Stromal cell of bone marrow (primary cell): Measurements from ENCODE around the gene INAFM1.
A peak's percentile ranks its signal among the peaks of the same experiment; 100 is the strongest.

ENCODE experiments used
- DNase-seq: peaks from one replicate; pipeline ENCODE4 v3.0.0-alpha.2; 2012; ENCODE audit warnings: low read depth

The INAFM1 gene

DNA sequence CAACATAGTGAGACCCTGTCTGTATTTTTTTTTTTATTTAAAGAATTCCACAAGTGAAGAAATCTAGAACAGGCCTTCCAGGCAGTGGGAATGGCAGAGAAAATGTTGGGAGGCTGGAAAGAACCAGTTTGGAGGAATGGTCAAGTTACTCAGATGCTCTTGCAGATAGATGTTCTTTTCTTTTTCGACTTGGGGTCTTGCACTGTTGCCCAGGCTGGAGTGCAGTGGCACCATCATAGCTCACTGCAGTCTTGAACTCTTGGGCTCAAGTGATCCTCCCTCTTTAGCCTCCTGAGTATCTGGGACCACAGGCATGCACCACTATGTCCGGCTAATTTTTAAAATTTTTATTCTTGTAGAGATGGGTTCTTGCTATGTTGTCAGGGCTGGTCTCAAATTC, 35.6 kb downstream of the INAFM1 start:
- no peak for DNase-seq

DNA sequence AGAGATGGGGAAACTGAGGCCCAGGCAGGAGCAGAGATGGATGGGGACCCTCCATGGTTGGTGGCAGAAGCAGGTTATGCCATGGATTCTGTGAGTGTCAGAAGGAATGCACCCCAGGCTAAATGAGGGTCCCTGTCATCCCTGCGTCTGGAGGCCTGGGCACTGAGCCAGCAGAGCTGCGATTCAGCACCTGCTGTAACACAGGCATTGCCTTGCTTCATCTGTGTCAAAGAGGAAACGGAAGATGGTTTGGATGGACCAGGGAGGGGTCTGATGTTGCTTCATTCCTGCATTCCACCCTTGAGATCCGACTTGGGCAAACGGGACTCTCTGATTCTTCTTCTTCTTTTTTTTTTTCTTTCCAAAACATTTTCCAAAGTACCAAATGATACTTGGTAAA, 36.1 kb downstream of the INAFM1 start:
- DNase-seq: no peak

DNA sequence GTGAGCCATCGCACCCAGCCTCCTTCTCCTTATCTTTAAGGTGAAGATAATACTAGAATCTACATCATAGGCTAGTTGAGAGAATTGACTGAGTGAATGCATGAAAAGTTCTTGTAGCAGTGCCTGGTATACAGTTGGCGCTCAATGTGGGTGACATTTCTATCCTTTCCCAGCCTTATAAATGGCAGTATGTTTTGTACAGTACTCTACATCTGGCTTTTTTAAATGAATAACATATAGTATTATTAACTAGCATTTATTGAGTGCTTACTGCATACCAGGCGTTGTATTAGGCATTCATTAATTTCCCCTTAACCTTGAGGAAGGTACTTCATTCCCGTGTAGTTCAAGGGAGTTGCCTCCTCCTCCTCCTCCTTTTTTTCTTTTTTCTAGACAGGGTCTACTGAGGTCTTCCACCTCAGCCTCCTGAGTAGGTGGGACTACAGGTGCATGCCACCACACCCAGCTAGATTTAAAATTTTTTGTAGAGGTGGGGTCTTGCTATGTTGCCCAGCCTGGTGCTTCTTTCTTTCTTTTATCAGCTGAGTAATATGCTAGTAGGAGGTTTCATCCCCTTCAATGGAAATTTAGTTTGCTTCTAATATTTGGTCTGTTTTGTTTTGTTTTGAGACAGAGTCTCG, 37.8 kb downstream of the INAFM1 start:
- no peak for DNase-seq

DNA sequence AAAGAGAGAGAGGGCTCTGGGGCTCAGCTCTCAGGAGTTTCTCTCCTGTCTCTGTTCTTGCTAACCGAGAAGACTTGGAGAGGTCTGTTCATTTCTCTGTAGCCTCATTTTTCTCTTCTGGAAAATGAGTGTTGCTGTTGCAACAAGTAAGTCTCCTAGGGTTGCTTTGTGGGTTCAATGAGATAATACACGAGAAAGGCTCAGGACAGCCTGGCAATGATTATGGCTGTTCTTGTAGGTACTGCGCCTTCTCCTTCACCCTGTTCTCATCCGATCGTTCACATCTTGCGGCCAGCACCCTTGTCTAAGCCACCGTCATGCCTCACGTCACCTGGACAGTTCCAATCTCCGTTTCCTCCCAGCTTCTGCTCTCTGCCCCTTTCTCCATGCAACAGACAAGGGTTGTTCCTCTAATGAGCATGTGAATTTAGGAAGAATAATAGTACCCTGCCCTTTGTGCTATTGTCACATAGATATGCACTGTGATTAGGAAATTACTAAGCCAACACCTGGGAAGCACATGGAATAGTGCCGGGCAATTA, 39.1 kb downstream of the INAFM1 start:
- DNase-seq: no peak

DNA sequence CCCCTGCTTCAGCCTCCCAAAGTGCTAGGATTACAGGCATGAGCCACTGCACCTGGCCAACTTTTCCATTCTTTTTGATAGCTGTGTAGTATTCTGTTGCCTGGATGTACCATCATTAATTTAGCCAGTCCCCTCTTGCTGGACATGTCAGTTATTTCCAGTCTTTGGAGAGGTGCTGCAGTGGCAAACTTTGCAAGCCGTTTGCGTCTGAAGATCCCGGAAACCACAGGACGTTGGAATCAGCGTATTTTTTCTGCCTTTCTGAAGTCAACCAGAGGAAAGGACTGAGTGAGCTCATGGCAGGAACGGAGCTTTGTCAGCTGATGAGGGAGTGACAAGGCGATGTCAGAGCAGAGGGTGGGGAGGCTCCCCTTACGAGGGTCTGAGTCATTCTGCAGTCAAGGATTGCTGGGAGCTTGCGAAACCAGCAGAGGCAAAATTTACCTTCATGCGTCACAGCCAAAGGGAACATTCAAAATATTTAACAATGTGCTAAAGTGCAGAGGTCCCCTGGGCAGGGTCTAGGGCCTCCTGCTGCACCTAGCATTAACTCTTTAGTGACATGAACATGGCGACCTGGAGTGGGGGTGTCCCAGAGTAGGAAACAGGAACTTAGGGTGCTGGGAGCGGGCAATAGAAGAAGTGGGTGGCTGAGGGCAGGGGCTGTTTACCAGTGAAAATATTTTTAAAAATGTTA, 40.6 kb downstream of the INAFM1 start:
- DNase-seq: peak; percentile 97

DNA sequence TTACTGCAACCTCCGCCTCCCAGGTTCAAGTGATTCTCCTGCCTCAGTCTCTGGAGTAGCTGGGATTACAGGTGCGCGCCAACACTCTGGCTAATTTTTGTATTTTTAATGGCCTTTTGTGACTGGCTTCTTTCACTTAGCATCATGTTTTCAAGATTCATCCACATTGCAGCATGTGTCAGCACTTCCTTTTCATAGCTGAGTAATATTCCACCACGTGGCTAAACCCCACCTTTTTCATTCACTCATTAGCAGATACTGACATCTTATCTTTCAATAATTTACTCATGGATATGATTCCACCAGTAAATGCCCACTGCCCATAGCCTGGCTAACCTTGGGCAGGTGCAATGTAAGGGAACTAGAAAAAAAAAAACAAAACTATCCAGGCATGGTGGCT, 41.8 kb downstream of the INAFM1 start:
- DNase-seq: no peak

DNA sequence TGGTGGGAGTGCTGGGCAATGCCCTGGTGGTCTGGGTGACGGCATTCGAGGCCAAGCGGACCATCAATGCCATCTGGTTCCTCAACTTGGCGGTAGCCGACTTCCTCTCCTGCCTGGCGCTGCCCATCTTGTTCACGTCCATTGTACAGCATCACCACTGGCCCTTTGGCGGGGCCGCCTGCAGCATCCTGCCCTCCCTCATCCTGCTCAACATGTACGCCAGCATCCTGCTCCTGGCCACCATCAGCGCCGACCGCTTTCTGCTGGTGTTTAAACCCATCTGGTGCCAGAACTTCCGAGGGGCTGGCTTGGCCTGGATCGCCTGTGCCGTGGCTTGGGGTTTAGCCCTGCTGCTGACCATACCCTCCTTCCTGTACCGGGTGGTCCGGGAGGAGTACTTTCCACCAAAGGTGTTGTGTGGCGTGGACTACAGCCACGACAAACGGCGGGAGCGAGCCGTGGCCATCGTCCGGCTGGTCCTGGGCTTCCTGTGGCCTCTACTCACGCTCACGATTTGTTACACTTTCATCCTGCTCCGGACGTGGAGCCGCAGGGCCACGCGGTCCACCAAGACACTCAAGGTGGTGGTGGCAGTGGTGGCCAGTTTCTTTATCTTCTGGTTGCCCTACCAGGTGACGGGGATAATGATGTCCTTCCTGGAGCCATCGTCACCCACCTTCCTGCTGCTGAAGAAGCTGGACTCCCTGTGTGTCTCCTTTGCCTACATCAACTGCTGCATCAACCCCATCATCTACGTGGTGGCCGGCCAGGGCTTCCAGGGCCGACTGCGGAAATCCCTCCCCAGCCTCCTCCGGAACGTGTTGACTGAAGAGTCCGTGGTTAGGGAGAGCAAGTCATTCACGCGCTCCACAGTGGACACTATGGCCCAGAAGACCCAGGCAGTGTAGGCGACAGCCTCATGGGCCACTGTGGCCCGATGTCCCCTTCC, 45.5 kb downstream of the INAFM1 start:
- DNase-seq: no peak

DNA sequence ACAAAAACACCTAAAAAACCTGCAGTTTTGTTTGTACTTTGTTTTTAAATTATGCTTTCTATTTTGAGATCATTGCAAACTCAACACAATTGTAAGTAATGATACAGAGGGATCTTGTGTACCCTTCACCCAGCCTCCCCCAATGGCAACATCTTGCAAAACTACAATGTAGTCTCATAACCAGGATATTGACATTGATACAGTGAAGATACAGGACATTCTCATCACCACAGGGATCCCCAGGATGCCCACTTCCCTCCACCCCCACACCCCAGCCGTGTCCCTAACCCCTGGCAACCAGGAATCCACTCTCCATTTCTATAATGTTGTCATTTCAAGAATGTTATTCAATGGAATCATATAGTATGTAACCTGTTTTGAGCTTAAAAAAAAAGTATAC, 46.9 kb downstream of the INAFM1 start:
- no peak for DNase-seq

DNA sequence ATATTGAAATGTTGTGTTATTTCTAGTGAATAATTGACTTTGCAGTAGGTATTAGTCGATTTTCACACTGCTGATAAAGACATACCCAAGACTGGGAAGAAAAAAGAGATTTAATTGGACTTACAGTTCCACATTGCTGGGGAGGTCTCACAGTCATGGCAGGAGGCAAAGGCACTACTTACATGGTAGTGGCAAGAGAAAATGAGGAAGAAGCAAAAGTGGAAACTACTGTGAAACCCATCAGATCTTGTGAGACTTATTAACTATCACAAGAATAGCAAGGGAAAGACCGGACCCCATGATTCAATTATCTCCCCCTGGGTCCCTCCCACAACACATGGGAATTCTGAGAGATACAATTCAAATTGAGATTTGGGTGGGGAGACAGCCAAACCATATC, 47.4 kb downstream of the INAFM1 start:
- DNase-seq: no peak

DNA sequence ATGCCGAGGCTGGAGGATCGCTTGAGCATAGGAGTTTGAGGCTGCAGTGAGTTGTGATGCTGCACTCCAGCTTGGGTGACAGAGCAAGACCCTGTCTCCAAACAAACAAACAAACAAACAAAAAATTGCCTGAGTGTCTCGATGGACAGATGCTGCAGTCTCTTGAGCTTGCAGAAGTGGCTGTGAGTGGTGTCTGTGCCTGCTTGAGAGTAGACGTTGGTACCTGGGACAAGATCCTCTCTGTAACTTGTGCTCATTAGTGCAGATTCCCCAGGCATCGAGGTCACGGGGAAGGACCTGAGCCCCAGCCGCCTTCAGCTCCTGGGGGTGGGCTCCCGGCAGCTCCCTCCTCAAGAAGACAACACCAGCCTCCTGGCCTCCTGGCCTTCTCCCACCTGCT, 48.7 kb downstream of the INAFM1 start:
- no peak for DNase-seq

DNA sequence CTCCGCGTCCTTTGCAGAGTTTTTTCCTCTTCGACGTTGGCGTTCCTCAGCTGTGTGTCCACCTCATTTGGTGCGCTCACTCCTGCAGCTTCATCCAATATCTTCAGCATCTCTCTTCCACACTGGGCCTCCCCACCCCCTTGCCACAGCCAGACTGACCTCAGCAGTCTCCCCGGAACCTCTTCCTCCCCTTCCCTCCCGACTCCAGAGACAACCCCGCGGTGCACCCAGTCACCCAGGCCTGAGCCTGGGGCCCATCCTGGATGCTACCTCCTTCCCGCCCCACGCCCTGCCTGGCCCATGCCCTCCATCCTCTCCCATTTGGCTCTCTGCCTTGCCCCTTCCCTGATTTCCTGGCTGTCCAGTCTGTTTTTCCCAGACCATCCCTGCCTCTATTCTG, 49.2 kb downstream of the INAFM1 start:
- no peak for DNase-seq

DNA sequence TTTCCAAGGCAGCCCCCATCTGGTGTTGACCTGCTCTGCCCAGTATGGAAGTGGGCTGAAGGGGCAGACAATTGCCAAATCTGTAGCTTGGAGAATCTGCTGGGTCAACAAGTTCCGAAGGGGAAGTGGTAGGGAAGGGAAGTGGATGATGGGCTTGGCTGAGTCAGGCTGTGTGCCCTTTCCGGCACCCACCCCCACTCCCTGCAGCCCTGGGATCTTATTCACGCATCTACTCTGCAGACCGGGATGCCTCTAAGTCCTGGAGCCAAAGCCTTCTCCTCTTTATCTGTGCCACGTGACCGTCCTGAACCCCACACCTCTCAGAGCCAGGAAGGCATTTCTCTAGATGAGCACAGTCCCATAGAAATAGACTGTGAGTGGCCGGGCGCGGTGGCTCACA, 49.8 kb downstream of the INAFM1 start:
- DNase-seq: no peak
